Adrenal gland (tissue), 12 donors: Measurements from ENCODE around the gene SECTM1. TPM values are rescaled to one million over a fixed set of nuclear protein-coding genes. Genes with fewer than 3 reads are reported as not detected.

Experiments
- DNase-seq, 7 donors: peaks; one replicate each; pipeline ENCODE4 v3.0.0-alpha.2; 2019 to 2020
- H3K27ac ChIP-seq, 5 donors: fragments of 200-600 bp; sonication (generic) in 4 of 5; 1 replicate in 3 of 5; 2 replicates in 2 of 5; pipeline versions ENCODE4 v1.5.1 to v1.8.0; 2016 to 2020; ENCODE audit warnings: mild to moderate bottlenecking in 1 of 5
- H3K27me3 ChIP-seq: fragments of 200-600 bp; 2 replicates; pipeline ENCODE4 v1.8.0; 2021
- H3K36me3 ChIP-seq, 2 donors: fragments of 200-600 bp; replicated peaks in 1 of 2; 1 replicate in 1 of 2; 2 replicates in 1 of 2; pipeline versions ENCODE4 v1.5.1 to v1.8.0; 2018 to 2022
- H3K4me1 ChIP-seq, 2 donors: fragments of 200-600 bp; replicated peaks in 1 of 2; 1 replicate in 1 of 2; 2 replicates in 1 of 2; pipeline versions ENCODE4 v1.5.1 to v1.8.0; 2018 to 2021
- H3K4me3 ChIP-seq, 4 donors: fragments of 200-600 bp; sonication (generic) in 3 of 4; one replicate each; pipeline ENCODE4 v1.5.1; 2016 to 2018
- H3K9me3 ChIP-seq, 3 donors: fragments of 200-600 bp; sonication (generic) in 1 of 3; replicated peaks in 1 of 3; 1 replicate in 2 of 3; 2 replicates in 1 of 3; pipeline versions ENCODE4 v1.5.1 to v1.8.0; 2016 to 2021
- POLR2A ChIP-seq, 2 donors: fragments of 450-650 bp; IDR thresholded peaks; one replicate each; pipeline ENCODE4 v1.6.1; 2017; ENCODE audit warnings: antibody characterized with exemption in 2 of 2, mild to moderate bottlenecking in 2 of 2, moderate library complexity in 1 of 2
- WGBS, 4 donors: extraction: QIAGEN DNeasy Blood & Tissue Kit in 2 of 4; methylation state at CpG; one replicate each; pipeline versions ENCODE4 v1.1.5 to v1.1.7; 2013 to 2017; 5-methylcytosine and 5-hydroxymethylcytosine counted together
- intact Hi-C, 2 donors: fragments of 100-400 bp; cut with DNase I; formaldehyde crosslinking; loops; one replicate each; pipeline versions ENCODE4 v1.14.1 to v1.15.0; 2022 to 2023
- polyA plus RNA-seq, 3 donors: library from polyadenylated mRNA; stranded (reverse); fragments of 200-250 nt in 2 of 3; fragments of 350-450 nt in 1 of 3; fragmentation: Illumina TruSeq in 1 of 3; extraction: RNeasy Lipid Tissue Mini Kit (QIAGEN cat#74804) in 1 of 3; gene quantifications; one replicate each; pipeline ENCODE4 v1.2.3, GENCODE V29; 2013 to 2014
- total RNA-seq, 9 donors: library from RNA; depleted of rRNA in 4 of 9; stranded (reverse); fragments of >200 nt in 4 of 9; fragments of 120-200 nt in 1 of 9; fragmentation: NEBNext Ultra II Directional in 1 of 9; extraction: Animal tissue kit (Norgen Biotek cat#: 25700) in 1 of 9; gene quantifications; one replicate each; pipeline versions ENCODE4 v1.1.0 to v1.2.4, GENCODE V29; 2013 to 2023
- TF ChIP-seq, protein P1 (sequence below), 6 experiments: fragments of 450-650 bp in 4 of 6; fragments of 200-600 bp in 2 of 6; sonication (generic) in 1 of 6; IDR thresholded peaks; 1 replicate in 5 of 6; 2 replicates in 1 of 6; pipeline versions ENCODE4 v1.5.1 to v1.8.0; 2016 to 2021; ENCODE audit warnings: antibody characterized with exemption in 6 of 6, mild to moderate bottlenecking in 2 of 6, moderate library complexity in 1 of 6
- donor health status: healthy with polysubstance abuse.
- donor health status: Bipolar disorder and iron deficiency.
- donor health status: DM: yes; HTN: yes; CAD: no.
- donor health status: DM: no; HTN: no; CAD: no.
- donor health status: DM: no; HTN: no; CAD: no.
- donor health status: DM: yes; HTN: yes; CAD: no.

The SECTM1 gene
- total and polyA plus RNA-seq, 12 donors = 1.2 to 24.3 (median 5.9) TPM

DNA sequence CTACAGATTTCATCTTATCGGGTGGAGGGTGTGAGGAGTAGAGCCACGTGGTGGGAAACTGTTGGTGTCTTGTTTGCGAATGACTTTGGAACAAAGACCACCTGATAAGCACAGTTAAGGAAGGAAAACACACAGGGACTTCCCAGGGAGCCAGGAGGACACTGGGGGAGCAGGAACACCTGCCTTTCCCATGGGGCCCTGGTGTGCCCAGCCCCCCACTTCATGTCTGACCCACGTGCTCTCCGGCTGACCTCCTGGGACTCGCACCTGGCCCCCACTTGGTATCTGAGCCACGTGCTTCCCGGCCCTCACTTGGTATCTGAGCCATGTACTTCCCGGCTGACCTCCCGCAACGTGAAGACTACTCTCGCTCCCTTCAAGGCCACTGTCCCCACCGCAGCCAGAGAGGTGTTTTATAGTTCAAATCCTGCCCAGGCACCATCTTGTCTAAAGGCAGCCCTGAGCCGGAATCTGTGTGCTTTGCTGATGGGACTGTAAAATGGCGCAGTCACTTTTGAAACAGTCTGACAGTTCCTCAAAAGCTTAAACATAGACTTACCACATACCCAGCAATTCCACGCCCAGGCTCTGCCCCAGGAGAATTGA lies 54.7 kb downstream of the SECTM1 start:
- Histone ChIP-seq H3K9me3 (no peaks in the 10 kb centered on the region), H3K4me1 (peaks cover 2 to 26% of the 10 kb centered on the region in 2 donors), H3K36me3 (no peaks in the 10 kb centered on the region), H3K27ac (peak overlapping the region in 1 of 5 donors; percentile 6), H3K4me3 (no peak overlapping the region), H3K27me3 (no peaks in the 10 kb centered on the region)
- no peak for DNase-seq
- intact Hi-C loops = no loop called here
- no peak for TF ChIP-seq POLR2A (IDR thresholded peaks at IDR 0.05)
- WGBS, 4 donors = 68 to 81% (median 72%) methylated on average over 14 to 16 of the region's 16 CpGs

DNA sequence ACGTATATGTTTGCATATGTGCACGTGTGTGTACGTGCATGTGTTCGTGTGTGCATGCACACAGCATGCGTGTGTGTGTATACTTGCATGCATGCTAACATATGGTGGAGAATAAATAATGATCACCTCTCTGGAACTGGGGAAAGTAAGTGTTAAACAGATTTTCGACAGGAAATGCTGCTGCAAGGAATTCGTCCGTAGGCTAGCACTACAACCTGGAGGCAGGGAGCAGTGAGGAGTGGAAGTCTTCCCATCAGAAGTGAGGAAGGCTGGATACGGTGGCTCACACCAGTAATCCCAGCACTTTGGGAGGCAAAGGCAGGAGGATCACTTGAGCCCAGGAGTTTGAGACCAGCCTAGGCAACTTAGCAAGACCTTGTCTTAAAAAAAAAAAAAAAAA lies 55.3 kb downstream of the SECTM1 start:
- Histone ChIP-seq H3K27ac (no peak overlapping the region), H3K27me3 (no peaks in the 10 kb centered on the region), H3K4me3 (no peak overlapping the region), H3K9me3 (no peaks in the 10 kb centered on the region), H3K4me1 (peaks cover 5 to 23% of the 10 kb centered on the region in 2 donors), H3K36me3 (no peaks in the 10 kb centered on the region)
- DNase-seq = no peak
- TF ChIP-seq, protein P1, sequence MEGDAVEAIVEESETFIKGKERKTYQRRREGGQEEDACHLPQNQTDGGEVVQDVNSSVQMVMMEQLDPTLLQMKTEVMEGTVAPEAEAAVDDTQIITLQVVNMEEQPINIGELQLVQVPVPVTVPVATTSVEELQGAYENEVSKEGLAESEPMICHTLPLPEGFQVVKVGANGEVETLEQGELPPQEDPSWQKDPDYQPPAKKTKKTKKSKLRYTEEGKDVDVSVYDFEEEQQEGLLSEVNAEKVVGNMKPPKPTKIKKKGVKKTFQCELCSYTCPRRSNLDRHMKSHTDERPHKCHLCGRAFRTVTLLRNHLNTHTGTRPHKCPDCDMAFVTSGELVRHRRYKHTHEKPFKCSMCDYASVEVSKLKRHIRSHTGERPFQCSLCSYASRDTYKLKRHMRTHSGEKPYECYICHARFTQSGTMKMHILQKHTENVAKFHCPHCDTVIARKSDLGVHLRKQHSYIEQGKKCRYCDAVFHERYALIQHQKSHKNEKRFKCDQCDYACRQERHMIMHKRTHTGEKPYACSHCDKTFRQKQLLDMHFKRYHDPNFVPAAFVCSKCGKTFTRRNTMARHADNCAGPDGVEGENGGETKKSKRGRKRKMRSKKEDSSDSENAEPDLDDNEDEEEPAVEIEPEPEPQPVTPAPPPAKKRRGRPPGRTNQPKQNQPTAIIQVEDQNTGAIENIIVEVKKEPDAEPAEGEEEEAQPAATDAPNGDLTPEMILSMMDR (IDR thresholded peaks at IDR 0.05) = no peak
- TF ChIP-seq POLR2A (IDR thresholded peaks at IDR 0.05) = no peak
- 86 to 91% (median 89%) methylated on average over 9 of the region's 9 CpGs for WGBS, 4 donors
- intact Hi-C loops = no loop called here

DNA sequence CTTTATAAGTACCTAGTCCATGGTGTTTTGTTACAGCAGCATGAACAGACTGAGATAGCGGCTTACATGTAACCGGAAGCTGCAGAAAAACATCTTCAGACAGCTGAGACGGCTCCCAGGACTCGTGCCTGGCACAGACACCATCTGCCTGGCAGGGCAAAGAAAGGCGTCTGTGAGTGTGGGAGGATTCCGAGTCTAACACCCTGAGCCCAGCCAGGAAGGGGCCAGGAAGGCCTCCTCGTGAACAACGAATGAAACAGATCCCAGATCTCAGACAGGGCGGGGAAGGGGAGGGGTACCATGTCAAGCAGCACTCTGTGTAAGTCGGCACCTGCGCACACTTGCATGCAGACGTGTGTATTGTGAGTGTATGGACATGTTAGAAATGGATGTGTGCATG lies 55.7 kb downstream of the SECTM1 start:
- DNase-seq = no peak
- Histone ChIP-seq H3K36me3 (no peaks in the 10 kb centered on the region), H3K27ac (no peak overlapping the region), H3K27me3 (no peaks in the 10 kb centered on the region), H3K9me3 (no peaks in the 10 kb centered on the region), H3K4me1 (peaks cover 5 to 21% of the 10 kb centered on the region in 2 donors), H3K4me3 (no peak overlapping the region)
- intact Hi-C loops = no loop called here
- no peak for TF ChIP-seq POLR2A (IDR thresholded peaks at IDR 0.05)
- TF ChIP-seq, protein P1 (IDR thresholded peaks at IDR 0.05) = no peak
- WGBS, 4 donors = 81 to 94% (median 90%) methylated on average over 12 of the region's 12 CpGs

DNA sequence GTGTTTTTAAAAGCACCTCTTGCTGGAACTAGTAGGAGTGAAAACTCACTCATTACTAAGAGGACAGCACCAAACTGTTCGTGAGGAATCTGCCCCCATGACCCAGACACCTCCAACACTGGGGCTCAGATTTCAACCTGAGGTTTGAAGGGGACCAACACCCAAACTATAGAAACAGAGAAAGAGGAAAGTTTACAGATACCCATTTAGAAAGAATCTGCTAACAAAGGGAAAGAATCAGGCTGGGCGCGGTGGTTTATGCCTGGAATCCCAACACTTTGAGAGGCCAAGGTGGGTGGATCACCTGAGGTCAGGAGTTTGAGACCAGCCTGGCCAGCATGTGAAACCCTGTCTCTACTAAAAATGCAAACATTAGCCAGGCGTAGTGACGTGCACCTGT lies 56.6 kb downstream of the SECTM1 start:
- H3K27ac ChIP-seq = no peak overlapping the region
- TF ChIP-seq, protein P1 (IDR thresholded peaks at IDR 0.05) = no peak
- no peak for TF ChIP-seq POLR2A (IDR thresholded peaks at IDR 0.05)
- intact Hi-C loops = no loop called here
- H3K27me3 ChIP-seq = no peaks in the 10 kb centered on the region
- WGBS, 4 donors = 91 to 98% (median 93%) methylated on average over 5 of the region's 5 CpGs
- H3K9me3 ChIP-seq = no peaks in the 10 kb centered on the region
- H3K4me3 ChIP-seq = no peak overlapping the region
- no peak for DNase-seq
- peaks cover 11 to 21% of the 10 kb centered on the region in 2 donors for H3K4me1 ChIP-seq
- H3K36me3 ChIP-seq = peaks cover 0 to 2% of the 10 kb centered on the region in 2 donors

DNA sequence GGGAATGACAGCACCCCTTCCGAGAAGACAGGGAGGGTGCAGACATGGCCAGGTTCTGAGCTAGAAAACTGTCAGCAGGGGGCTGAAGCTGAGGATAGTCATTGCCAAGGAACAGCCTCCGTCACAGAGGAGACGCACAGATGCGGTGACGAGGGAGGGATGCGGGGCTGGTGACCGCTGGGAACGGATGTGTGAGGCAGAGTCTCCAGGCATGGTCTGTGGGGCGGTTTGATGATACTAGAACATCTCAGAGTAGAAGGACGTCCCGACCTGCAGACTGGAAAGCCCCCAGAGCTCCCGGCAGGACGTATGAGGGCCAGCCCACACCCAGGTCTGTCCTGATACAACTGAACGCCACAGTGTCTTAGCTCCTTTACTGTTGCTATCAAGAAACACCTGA lies 58.2 kb downstream of the SECTM1 start:
- H3K36me3 ChIP-seq = peaks cover 0 to 18% of the 10 kb centered on the region in 2 donors
- intact Hi-C loops = no loop called here
- no peak for DNase-seq
- TF ChIP-seq, protein P1 (IDR thresholded peaks at IDR 0.05) = no peak
- TF ChIP-seq POLR2A (IDR thresholded peaks at IDR 0.05) = no peak
- no peaks in the 10 kb centered on the region for H3K9me3 ChIP-seq
- no peak overlapping the region for H3K4me3 ChIP-seq
- no peak overlapping the region for H3K27ac ChIP-seq
- H3K4me1 ChIP-seq = peaks cover 21 to 34% of the 10 kb centered on the region in 2 donors
- 95 to 97% (median 96%) methylated on average over 14 of the region's 14 CpGs for WGBS, 4 donors
- no peaks in the 10 kb centered on the region for H3K27me3 ChIP-seq
